ENCODE measurements around the gene ELAVL1. TPM values are rescaled to one million over a fixed set of nuclear protein-coding genes. Genes with fewer than 3 reads are reported as not detected.

ELAVL1 gene
- total and polyA plus RNA-seq, 2 of the 13 experiments (the other 11 are each of a cell fraction or from before 2014, with no cell fraction given), result 27.9 to 38.4 TPM

GRCh38 chr19:7925171-7925851 lies 80.1 kb downstream of the ELAVL1 start (continued):
- peak; percentile 88; the same call in 1 of the 2 replicates for TF ChIP-seq ZNF142 (CRISPR knock-in tag; IDR thresholded peaks at IDR 0.05)
- no peak for TF ChIP-seq ARNTL (CRISPR knock-in tag; IDR thresholded peaks at IDR 0.05)
- TF ChIP-seq GLI4 (CRISPR knock-in tag; IDR thresholded peaks at IDR 0.05; ENCODE audit: borderline replicate concordance), result 0 out of 2 replicates have a peak, but pooled peaks have one; percentile 63
- TF ChIP-seq JUN (CRISPR knock-in tag; IDR thresholded peaks at IDR 0.05), result no peak
- TF ChIP-seq ARHGAP35 (CRISPR knock-in tag; IDR thresholded peaks at IDR 0.05; ENCODE audit: borderline replicate concordance), result peak; percentile 58; the same call in 1 of the 2 replicates
- TF ChIP-seq KDM6A (CRISPR knock-in tag; IDR thresholded peaks at IDR 0.05; ENCODE audit: low read depth), result no peak
- TF ChIP-seq MAX (IDR thresholded peaks at IDR 0.05), result peak; percentile 99
- TF ChIP-seq ARID5B (CRISPR knock-in tag; IDR thresholded peaks at IDR 0.05), result no peak
- TF ChIP-seq ZBTB14 (CRISPR knock-in tag; IDR thresholded peaks at IDR 0.05), result peak; percentile 68
- peak; percentile 55; the same call in 1 of the 2 replicates for TF ChIP-seq ZNF281 (CRISPR knock-in tag; IDR thresholded peaks at IDR 0.05; ENCODE audit: borderline replicate concordance)
- TF ChIP-seq ZBTB26 (CRISPR knock-in tag; IDR thresholded peaks at IDR 0.05; ENCODE audit: borderline replicate concordance), result no peak
- TF ChIP-seq FOSL2 (CRISPR knock-in tag; IDR thresholded peaks at IDR 0.05), result 0 out of 2 replicates have a peak, but pooled peaks have one; percentile 26
